GM21717 (cell line): Measurements from ENCODE around the gene DTX4.

Experiments
- ATAC-seq: cut with Tn5 transposase; IDR thresholded peaks from one replicate; pipeline ENCODE4 v1.9.1; 2021; ENCODE audit warnings: mild to moderate bottlenecking, moderate library complexity; ENCODE audit not compliant: unreplicated experiment

Gene DTX4

GRCh38 chr11:59172345-59173079 lies 580 bp downstream of the DTX4 start:
- peak; percentile 37 for ATAC-seq

GRCh38 chr11:59173080-59173963 lies 1.4 kb downstream of the DTX4 start:
- peak; percentile 14 for ATAC-seq

- no peak for ATAC-seq
Measured at GRCh38 chr11:59173964-59174663, 2.2 kb downstream of the DTX4 start.

- ATAC-seq: no peak
Measured at GRCh38 chr11:59174664-59175033, 2.7 kb downstream of the DTX4 start.

GRCh38 chr11:59175091-59175501 lies 3.2 kb downstream of the DTX4 start:
- no peak for ATAC-seq

GRCh38 chr11:59176330-59176729 lies 4.4 kb downstream of the DTX4 start:
- no peak for ATAC-seq

- no peak for ATAC-seq
Measured at GRCh38 chr11:59178402-59178801, 6.5 kb downstream of the DTX4 start.

- ATAC-seq: no peak
Measured at GRCh38 chr11:59179121-59179520, 7.2 kb downstream of the DTX4 start.

GRCh38 chr11:59180168-59180776 lies 8.3 kb downstream of the DTX4 start:
- no peak for ATAC-seq

- ATAC-seq: no peak
Measured at GRCh38 chr11:59180907-59181306, 9.0 kb downstream of the DTX4 start.

GRCh38 chr11:59181746-59182456 lies 10.0 kb downstream of the DTX4 start:
- ATAC-seq: no peak

GRCh38 chr11:59182457-59183151 lies 10.7 kb downstream of the DTX4 start:
- ATAC-seq: no peak

GRCh38 chr11:59183771-59184170 lies 11.8 kb downstream of the DTX4 start:
- ATAC-seq: no peak

- ATAC-seq: no peak
Measured at GRCh38 chr11:59184691-59185339, 12.9 kb downstream of the DTX4 start.

GRCh38 chr11:59185386-59185945 lies 13.5 kb downstream of the DTX4 start:
- ATAC-seq: no peak

- ATAC-seq: peak; percentile 69
Measured at GRCh38 chr11:59186130-59186594, 14.2 kb downstream of the DTX4 start.

GRCh38 chr11:59187035-59187434 lies 15.1 kb downstream of the DTX4 start:
- no peak for ATAC-seq

- no peak for ATAC-seq
Measured at GRCh38 chr11:59187587-59187986, 15.7 kb downstream of the DTX4 start.

- ATAC-seq: no peak
Measured at GRCh38 chr11:59188954-59189353, 17.0 kb downstream of the DTX4 start.
